H9 (cell line): ENCODE data around the gene GATA6. TPM values are rescaled to one million over a fixed set of nuclear protein-coding genes. Genes with fewer than 3 reads are reported as not detected.

ENCODE experiments used
- DNase-seq: peaks from one replicate; pipeline ENCODE4 v3.0.0-alpha.2; 2017
- H2AFZ ChIP-seq: one replicate; pipeline ENCODE4 v1.6.1; 2013; ENCODE audit warnings: mild to moderate bottlenecking, low read length, control low read depth, moderate library complexity
- H2AK5ac ChIP-seq: 2 replicates; pipeline ENCODE4 v1.6.1; 2013; ENCODE audit warnings: low read length, control low read depth, mixed read lengths; ENCODE audit not compliant: insufficient read length
- H2BK120ac ChIP-seq: one replicate; pipeline ENCODE4 v1.6.1; 2013; ENCODE audit warnings: low read depth, mild to moderate bottlenecking, low read length, control low read depth, inconsistent platforms; ENCODE audit not compliant: poor library complexity, severe bottlenecking
- H2BK12ac ChIP-seq: 2 replicates; pipeline ENCODE4 v1.6.1; 2013; ENCODE audit warnings: low read length, control low read depth, mixed read lengths, low read depth; ENCODE audit not compliant: insufficient read length
- H2BK15ac ChIP-seq: 2 replicates; pipeline ENCODE4 v1.6.1; 2013; ENCODE audit warnings: low read depth, low read length, control low read depth
- H2BK20ac ChIP-seq: one replicate; pipeline ENCODE4 v1.6.1; 2013; ENCODE audit warnings: low read depth, mild to moderate bottlenecking, low read length, control low read depth, inconsistent platforms; ENCODE audit not compliant: poor library complexity, severe bottlenecking
- H2BK5ac ChIP-seq: 2 replicates; pipeline ENCODE4 v1.6.1; 2013; ENCODE audit warnings: low read length, control low read depth, mixed read lengths; ENCODE audit not compliant: insufficient read length
- H3K14ac ChIP-seq: 2 replicates; pipeline ENCODE4 v1.6.1; 2013; ENCODE audit warnings: low read length, control low read depth; ENCODE audit not compliant: insufficient read depth
- H3K18ac ChIP-seq: 2 replicates; pipeline ENCODE4 v1.6.1; 2013; ENCODE audit warnings: low read depth, mild to moderate bottlenecking, mixed read lengths, low read length, control low read depth; ENCODE audit not compliant: insufficient read length
- H3K23ac ChIP-seq: 2 replicates; pipeline ENCODE4 v1.6.1; 2013; ENCODE audit warnings: low read length, control low read depth, mixed read lengths, low read depth; ENCODE audit not compliant: insufficient read length
- H3K23me2 ChIP-seq: 2 replicates; pipeline ENCODE4 v1.6.1; 2013; ENCODE audit warnings: low read depth, mild to moderate bottlenecking, mixed read lengths, low read length, control low read depth; ENCODE audit not compliant: insufficient read length, poor library complexity, severe bottlenecking
- H3K27ac ChIP-seq: 2 replicates; pipeline ENCODE4 v1.5.1; 2013; ENCODE audit warnings: low read length, control low read depth, mixed read lengths, low read depth; ENCODE audit not compliant: insufficient read length
- H3K27me3 ChIP-seq: 2 replicates; pipeline ENCODE4 v1.6.1; 2013; ENCODE audit warnings: low read length, control low read depth, inconsistent platforms; ENCODE audit not compliant: insufficient read depth
- H3K4ac ChIP-seq: 2 replicates; pipeline ENCODE4 v1.6.1; 2013; ENCODE audit warnings: low read depth, mild to moderate bottlenecking, control low read depth, inconsistent platforms, low read length, moderate library complexity
- H3K4me1 ChIP-seq: 2 replicates; pipeline ENCODE4 v1.6.1; 2013; ENCODE audit warnings: low read length, control low read depth, inconsistent platforms; ENCODE audit not compliant: insufficient read depth
- H3K4me2 ChIP-seq: 2 replicates; pipeline ENCODE4 v1.6.1; 2013; ENCODE audit warnings: low read length, control low read depth, mixed read lengths; ENCODE audit not compliant: insufficient read length, insufficient read depth
- H3K56ac ChIP-seq: 2 replicates; pipeline ENCODE4 v1.6.1; 2013; ENCODE audit warnings: low read depth, mild to moderate bottlenecking, mixed read lengths, low read length, control low read depth; ENCODE audit not compliant: insufficient read length
- H3K79me1 ChIP-seq: 2 replicates; pipeline ENCODE4 v1.6.1; 2013; ENCODE audit warnings: low read depth, mild to moderate bottlenecking, moderate library complexity, low read length, control low read depth, inconsistent platforms; ENCODE audit not compliant: insufficient read depth, poor library complexity, severe bottlenecking
- H3K79me2 ChIP-seq: 2 replicates; pipeline ENCODE4 v1.6.1; 2013; ENCODE audit warnings: low read length, control low read depth, inconsistent platforms; ENCODE audit not compliant: insufficient read depth
- H3K9ac ChIP-seq: 2 replicates; pipeline ENCODE4 v1.6.1; 2013; ENCODE audit warnings: low read length, control low read depth, mixed read lengths; ENCODE audit not compliant: insufficient read length; ENCODE audit errors: extremely low read depth
- H3K9me3 ChIP-seq: one replicate; pipeline ENCODE4 v1.6.1; 2013; ENCODE audit warnings: low read depth, low read length, inconsistent platforms; ENCODE audit not compliant: control insufficient read depth
- H3T11ph ChIP-seq: one replicate; pipeline ENCODE4 v1.6.1; 2013; ENCODE audit warnings: mild to moderate bottlenecking, low read length, control low read depth, inconsistent platforms
- H4K20me1 ChIP-seq: one replicate; pipeline ENCODE4 v1.6.1; 2013; ENCODE audit not compliant: control insufficient read depth, insufficient read length, insufficient read depth
- H4K5ac ChIP-seq: 2 replicates; pipeline ENCODE4 v1.6.1; 2013; ENCODE audit warnings: low read depth, mild to moderate bottlenecking, mixed read lengths, low read length, control low read depth; ENCODE audit not compliant: insufficient read length
- H4K8ac ChIP-seq: replicated peaks from 2 replicates; pipeline ENCODE4 v1.6.1; 2013; ENCODE audit warnings: low read length, control low read depth, mixed read lengths, low read depth; ENCODE audit not compliant: insufficient read length
- H4K91ac ChIP-seq: 2 replicates; pipeline ENCODE4 v1.6.1; 2013; ENCODE audit warnings: low read depth, mild to moderate bottlenecking, moderate library complexity, mixed read lengths, low read length, control low read depth; ENCODE audit not compliant: insufficient read length
- H3K27ac Mint-ChIP-seq, 3 experiments: 2 replicates in 2 of 3; 3 replicates in 1 of 3; pipeline ENCODE4 v1.8.0; 2020 to 2021; ENCODE audit warnings: mixed read lengths in 3 of 3, mild to moderate bottlenecking in 1 of 3, moderate library complexity in 1 of 3
- H3K27me3 Mint-ChIP-seq: 2 replicates; pipeline ENCODE4 v1.8.0; 2021; ENCODE audit warnings: low read depth, mild to moderate bottlenecking, moderate library complexity, mixed read lengths
- H3K36me3 Mint-ChIP-seq, 3 experiments: 2 replicates in 2 of 3; 3 replicates in 1 of 3; pipeline ENCODE4 v1.8.0; 2020 to 2021; ENCODE audit warnings: low read depth in 3 of 3, mixed read lengths in 3 of 3; ENCODE audit not compliant: insufficient read depth in 1 of 3
- H3K4me1 Mint-ChIP-seq, 2 experiments: 2 replicates each; pipeline ENCODE4 v1.8.0; 2020; ENCODE audit warnings: mixed read lengths in 2 of 2
- H3K4me3 Mint-ChIP-seq, 2 experiments: 2 replicates in 1 of 2; 3 replicates in 1 of 2; pipeline ENCODE4 v1.8.0; 2020 to 2021; ENCODE audit warnings: mild to moderate bottlenecking in 2 of 2, mixed read lengths in 2 of 2, moderate library complexity in 1 of 2
- H3K9me3 Mint-ChIP-seq, 2 experiments: 2 replicates in 1 of 2; 3 replicates in 1 of 2; pipeline ENCODE4 v1.8.0; 2020; ENCODE audit warnings: mild to moderate bottlenecking in 2 of 2, mixed read lengths in 2 of 2, moderate library complexity in 1 of 2
- WGBS: extraction: QIAGEN DNeasy Blood & Tissue Kit; methylation state at CpG from one replicate; pipeline ENCODE4 v1.1.7; 2013; ENCODE audit warnings: missing lambda C conversion rate, low lambda C conversion rate, mixed read lengths; ENCODE audit not compliant: insufficient read length; ENCODE audit errors: extremely low coverage; 5-methylcytosine and 5-hydroxymethylcytosine counted together
- total RNA-seq: library from RNA; stranded (reverse); gene quantifications from 2 replicates; pipeline ENCODE4 v1.2.1, GENCODE V29; 2021
- TF ChIP-seq, protein P1 (sequence below): fragments of 200-600 bp; sonication (generic); conservative IDR thresholded peaks from 3 replicates; pipeline ENCODE4 v1.8.0; 2021; ENCODE audit warnings: antibody characterized with exemption, mild to moderate bottlenecking

The GATA6 gene
- total RNA-seq, 1 experiment from 2014 or later = not detected

DNA sequence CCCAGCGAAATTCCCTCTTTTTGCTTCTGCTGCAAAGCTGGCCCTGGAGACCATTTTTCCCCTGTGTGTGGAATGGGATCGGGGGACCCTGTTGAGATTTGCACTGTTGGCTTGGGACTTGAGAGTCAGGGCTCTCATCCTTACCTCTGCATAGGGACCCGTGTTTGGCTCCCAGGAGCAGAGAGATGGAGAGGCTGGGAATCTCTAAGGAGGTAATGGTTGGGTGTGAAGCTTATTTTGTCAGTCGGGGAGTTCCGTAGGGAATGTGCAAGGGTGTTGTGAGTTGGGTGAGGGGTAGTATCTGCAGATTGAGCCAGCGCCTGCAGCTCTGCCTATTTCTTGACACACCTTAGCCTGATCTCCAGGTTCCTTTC is 4.5 kb downstream of the GATA6 start:
- peaks cover 4 to 22% of the 10 kb centered on the region in 2 experiments; a peak in 3 of 5 replicates for H3K9me3 Mint-ChIP-seq
- Histone ChIP-seq H4K8ac (no peak overlapping the region), H3K4ac (no peak overlapping the region), H3K79me1 (no peaks in the 10 kb centered on the region), H3K27ac (no peak overlapping the region), H3K4me1 (no peaks in the 10 kb centered on the region), H2AK5ac (no peak overlapping the region), H3K9me3 (no peaks in the 10 kb centered on the region), H3K27me3 (peaks cover 87% of the 10 kb centered on the region), H3K9ac (no peak overlapping the region), H4K20me1 (no peaks in the 10 kb centered on the region), H2BK5ac (no peak overlapping the region), H2BK15ac (no peak overlapping the region), H2BK20ac (no peak overlapping the region), H3T11ph (no peak overlapping the region), H2BK120ac (no peak overlapping the region), H4K5ac (no peak overlapping the region), H3K23me2 (peaks cover 21% of the 10 kb centered on the region), H3K14ac (no peak overlapping the region), H4K91ac (no peak overlapping the region), H3K23ac (no peak overlapping the region), H3K79me2 (no peaks in the 10 kb centered on the region), H2AFZ (no peak overlapping the region), H2BK12ac (no peak overlapping the region), H3K4me2 (no peak overlapping the region), H3K18ac (no peak overlapping the region), H3K56ac (no peak overlapping the region)
- H3K4me3 Mint-ChIP-seq = no peak overlapping the region
- peaks cover 9 to 22% of the 10 kb centered on the region in 2 experiments for H3K4me1 Mint-ChIP-seq
- H3K27me3 Mint-ChIP-seq = peaks cover 95% of the 10 kb centered on the region
- TF ChIP-seq, protein P1, sequence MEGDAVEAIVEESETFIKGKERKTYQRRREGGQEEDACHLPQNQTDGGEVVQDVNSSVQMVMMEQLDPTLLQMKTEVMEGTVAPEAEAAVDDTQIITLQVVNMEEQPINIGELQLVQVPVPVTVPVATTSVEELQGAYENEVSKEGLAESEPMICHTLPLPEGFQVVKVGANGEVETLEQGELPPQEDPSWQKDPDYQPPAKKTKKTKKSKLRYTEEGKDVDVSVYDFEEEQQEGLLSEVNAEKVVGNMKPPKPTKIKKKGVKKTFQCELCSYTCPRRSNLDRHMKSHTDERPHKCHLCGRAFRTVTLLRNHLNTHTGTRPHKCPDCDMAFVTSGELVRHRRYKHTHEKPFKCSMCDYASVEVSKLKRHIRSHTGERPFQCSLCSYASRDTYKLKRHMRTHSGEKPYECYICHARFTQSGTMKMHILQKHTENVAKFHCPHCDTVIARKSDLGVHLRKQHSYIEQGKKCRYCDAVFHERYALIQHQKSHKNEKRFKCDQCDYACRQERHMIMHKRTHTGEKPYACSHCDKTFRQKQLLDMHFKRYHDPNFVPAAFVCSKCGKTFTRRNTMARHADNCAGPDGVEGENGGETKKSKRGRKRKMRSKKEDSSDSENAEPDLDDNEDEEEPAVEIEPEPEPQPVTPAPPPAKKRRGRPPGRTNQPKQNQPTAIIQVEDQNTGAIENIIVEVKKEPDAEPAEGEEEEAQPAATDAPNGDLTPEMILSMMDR = no peak
- H3K27ac Mint-ChIP-seq = no peak overlapping the region
- DNase-seq = peak; percentile 42
- H3K36me3 Mint-ChIP-seq = no peaks in the 10 kb centered on the region; a peak in 1 of 7 replicates
- no CpG with 5 or more reads among the region's 6 CpGs for WGBS
